PC-9 (cell line): ENCODE data around the gene LY86. TPM values are rescaled to one million over a fixed set of nuclear protein-coding genes. Genes with fewer than 3 reads are reported as not detected.
A peak's percentile ranks its signal among the peaks of the same experiment; 100 is the strongest.

Source experiments
- BruUV-seq: library from RNA; stranded (reverse); fragments of 400-500 nt; replicated peaks from 2 replicates; lab custom pipeline; 2021; lab: Mats Ljungman, UMichigan
- CTCF ChIA-PET: fragments of 300-600 bp; sonication (Branson Sonifier 250); formaldehyde crosslinking; loops from one replicate; lab custom pipeline; 2022; ENCODE audit warnings: antibody characterized with exemption; lab: Charles Lee
- POLR2A ChIA-PET: fragments of 300-600 bp; sonication (Branson Sonifier 250); formaldehyde crosslinking; loops from one replicate; lab custom pipeline; 2022; ENCODE audit warnings: antibody characterized with exemption; ENCODE audit not compliant: unreplicated experiment; lab: Charles Lee
- DNase-seq, 2 experiments: peaks; one replicate each; pipeline versions ENCODE4 v3.0.0 to v3.0.0-alpha.2; 2015 to 2022; ENCODE audit warnings: mixed read lengths in 1 of 2
- H2AFZ ChIP-seq: fragments of 200-600 bp; sonication (generic); 2 replicates; pipeline ENCODE4 v1.8.1; 2017; ENCODE audit warnings: antibody characterized with exemption
- H3F3A ChIP-seq: fragments of 200-600 bp; sonication (generic); 2 replicates; pipeline ENCODE4 v1.8.1; 2017; ENCODE audit warnings: antibody characterized with exemption, mild to moderate bottlenecking, low read depth; ENCODE audit not compliant: insufficient read depth
- H3K27ac ChIP-seq: fragments of 200-600 bp; sonication (generic); 2 replicates; pipeline ENCODE4 v1.6.1; 2016; ENCODE audit warnings: mixed run types
- H3K27me3 ChIP-seq: fragments of 200-600 bp; sonication (generic); 2 replicates; pipeline ENCODE4 v1.6.1; 2016; ENCODE audit warnings: low read depth, mixed run types; ENCODE audit not compliant: insufficient read depth
- H3K36me3 ChIP-seq: fragments of 200-600 bp; sonication (generic); 2 replicates; pipeline ENCODE4 v1.6.1; 2016; ENCODE audit warnings: low read depth, mixed run types
- H3K4me1 ChIP-seq: fragments of 200-600 bp; sonication (generic); replicated peaks from 2 replicates; pipeline ENCODE4 v1.6.1; 2016; ENCODE audit warnings: mixed run types; ENCODE audit not compliant: insufficient read depth
- H3K4me2 ChIP-seq: fragments of 200-600 bp; sonication (generic); 2 replicates; pipeline ENCODE4 v1.6.1; 2017; ENCODE audit warnings: mixed run types
- H3K4me3 ChIP-seq: fragments of 200-600 bp; sonication (generic); 2 replicates; pipeline ENCODE4 v1.6.1; 2016; ENCODE audit warnings: mixed run types
- H3K79me2 ChIP-seq: fragments of 200-600 bp; sonication (generic); 2 replicates; pipeline ENCODE4 v1.6.1; 2017; ENCODE audit warnings: low read depth, mixed run types
- H3K9me2 ChIP-seq: fragments of 200-600 bp; sonication (generic); 2 replicates; pipeline ENCODE4 v1.8.1; 2017; ENCODE audit warnings: mild to moderate bottlenecking; ENCODE audit not compliant: insufficient read depth
- H3K9me3 ChIP-seq: fragments of 200-600 bp; sonication (generic); 2 replicates; pipeline ENCODE4 v1.8.1; 2016; ENCODE audit warnings: low read depth; ENCODE audit not compliant: insufficient read depth
- H4K20me1 ChIP-seq: fragments of 200-600 bp; sonication (generic); 2 replicates; pipeline ENCODE4 v1.8.1; 2017; ENCODE audit not compliant: insufficient read depth
- EZH2 ChIP-seq: fragments of 200-600 bp; sonication (generic); IDR thresholded peaks from 2 replicates; pipeline ENCODE4 v1.8.0; 2017; ENCODE audit warnings: antibody characterized with exemption, low read depth
- intact Hi-C: fragments of 100-400 bp; cut with micrococcal nuclease; formaldehyde crosslinking; loops from one replicate; pipeline ENCODE4 v1.10.0; 2022; ENCODE audit not compliant: unreplicated experiment
- total RNA-seq: library from RNA; stranded (reverse); gene quantifications from 2 replicates; pipeline ENCODE4 v1.2.3, GENCODE V29; 2021
- TF ChIP-seq, protein P1 (sequence below): fragments of 200-600 bp; sonication (generic); conservative IDR thresholded peaks from 2 replicates; pipeline ENCODE4 v1.6.1; 2017; ENCODE audit warnings: mixed run types, antibody characterized with exemption, mild to moderate bottlenecking, moderate library complexity

Gene LY86
- total RNA-seq, 1 experiment from 2014 or later, result not detected

DNA sequence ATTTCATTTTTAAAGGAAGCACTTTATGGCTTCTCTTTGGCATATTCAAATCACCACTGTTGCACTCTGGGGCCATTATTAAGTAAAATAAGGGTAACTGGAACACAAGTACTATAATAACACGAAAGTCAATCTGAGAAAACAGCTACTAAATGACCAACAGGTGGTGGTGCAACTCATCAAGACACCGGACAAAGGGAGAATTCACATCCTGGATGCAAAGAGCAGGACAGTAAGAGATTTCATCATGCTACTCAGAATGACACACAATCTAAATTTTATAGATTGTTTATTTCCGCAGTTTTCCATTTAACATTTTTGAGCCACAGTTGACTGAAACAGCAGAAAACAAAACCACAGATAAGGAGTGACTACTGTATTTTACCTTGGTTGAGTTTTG lies 27.6 kb upstream of the LY86 start:
- Histone ChIP-seq H3K27ac (no peak overlapping the region), H3K4me2 (no peak overlapping the region), H3F3A (no peaks in the 10 kb centered on the region), H3K9me3 (no peaks in the 10 kb centered on the region), H3K36me3 (no peaks in the 10 kb centered on the region), H4K20me1 (no peaks in the 10 kb centered on the region), H3K9me2 (no peaks in the 10 kb centered on the region), H3K4me3 (no peak overlapping the region), H3K79me2 (no peaks in the 10 kb centered on the region), H2AFZ (no peak overlapping the region), H3K4me1 (no peaks in the 10 kb centered on the region), H3K27me3 (0 out of 2 replicates have a peak, but pooled peaks cover 2% of the 10 kb centered on the region)
- no TSS peak for BruUV-seq
- ChIA-PET CTCF (interaction anchor here (0.6 kb wide), 1 partner anchor 51 kb away, joined by 3 read pairs; no protein-coding TSS in a partner anchor), POLR2A (no interaction called here)
- DNase-seq, result peak in 1 of 2 experiments; percentile 53
- TF ChIP-seq EZH2, result no peak
- TF ChIP-seq, protein P1, sequence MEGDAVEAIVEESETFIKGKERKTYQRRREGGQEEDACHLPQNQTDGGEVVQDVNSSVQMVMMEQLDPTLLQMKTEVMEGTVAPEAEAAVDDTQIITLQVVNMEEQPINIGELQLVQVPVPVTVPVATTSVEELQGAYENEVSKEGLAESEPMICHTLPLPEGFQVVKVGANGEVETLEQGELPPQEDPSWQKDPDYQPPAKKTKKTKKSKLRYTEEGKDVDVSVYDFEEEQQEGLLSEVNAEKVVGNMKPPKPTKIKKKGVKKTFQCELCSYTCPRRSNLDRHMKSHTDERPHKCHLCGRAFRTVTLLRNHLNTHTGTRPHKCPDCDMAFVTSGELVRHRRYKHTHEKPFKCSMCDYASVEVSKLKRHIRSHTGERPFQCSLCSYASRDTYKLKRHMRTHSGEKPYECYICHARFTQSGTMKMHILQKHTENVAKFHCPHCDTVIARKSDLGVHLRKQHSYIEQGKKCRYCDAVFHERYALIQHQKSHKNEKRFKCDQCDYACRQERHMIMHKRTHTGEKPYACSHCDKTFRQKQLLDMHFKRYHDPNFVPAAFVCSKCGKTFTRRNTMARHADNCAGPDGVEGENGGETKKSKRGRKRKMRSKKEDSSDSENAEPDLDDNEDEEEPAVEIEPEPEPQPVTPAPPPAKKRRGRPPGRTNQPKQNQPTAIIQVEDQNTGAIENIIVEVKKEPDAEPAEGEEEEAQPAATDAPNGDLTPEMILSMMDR, result no peak
- intact Hi-C loops, result no loop called here

DNA sequence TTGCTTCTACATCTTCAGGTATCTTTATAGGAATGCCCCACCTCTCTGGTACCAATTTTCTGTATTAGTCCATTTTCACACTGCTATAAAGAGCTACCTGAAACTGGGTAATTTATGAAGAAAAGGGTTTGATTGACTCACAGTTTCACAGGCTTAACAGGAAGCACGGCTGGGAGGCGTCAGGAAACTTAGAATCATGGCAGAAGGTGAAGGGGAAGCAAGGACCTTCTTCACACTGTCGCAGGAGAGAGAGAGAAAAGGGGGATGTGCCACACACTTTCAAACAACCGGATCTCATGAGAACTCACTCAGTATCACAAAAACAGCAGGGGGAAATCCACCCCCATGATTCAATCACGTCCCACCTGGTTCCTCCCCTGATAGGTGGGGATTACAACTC lies 24.4 kb upstream of the LY86 start:
- Histone ChIP-seq H3F3A (no peaks in the 10 kb centered on the region), H3K36me3 (no peaks in the 10 kb centered on the region), H3K27me3 (peaks cover 2% of the 10 kb centered on the region; the same call in 1 of the 2 replicates), H3K27ac (no peak overlapping the region), H3K9me2 (no peaks in the 10 kb centered on the region), H3K9me3 (no peaks in the 10 kb centered on the region), H3K4me1 (no peaks in the 10 kb centered on the region), H3K4me3 (no peak overlapping the region), H3K79me2 (no peaks in the 10 kb centered on the region), H2AFZ (no peak overlapping the region), H4K20me1 (no peaks in the 10 kb centered on the region), H3K4me2 (no peak overlapping the region)
- DNase-seq, result no peak
- ChIA-PET CTCF (no interaction called here), POLR2A (no interaction called here)
- no peak for TF ChIP-seq EZH2
- TF ChIP-seq, protein P1, result no peak
- BruUV-seq, result no TSS peak
- intact Hi-C loops, result no loop called here

DNA sequence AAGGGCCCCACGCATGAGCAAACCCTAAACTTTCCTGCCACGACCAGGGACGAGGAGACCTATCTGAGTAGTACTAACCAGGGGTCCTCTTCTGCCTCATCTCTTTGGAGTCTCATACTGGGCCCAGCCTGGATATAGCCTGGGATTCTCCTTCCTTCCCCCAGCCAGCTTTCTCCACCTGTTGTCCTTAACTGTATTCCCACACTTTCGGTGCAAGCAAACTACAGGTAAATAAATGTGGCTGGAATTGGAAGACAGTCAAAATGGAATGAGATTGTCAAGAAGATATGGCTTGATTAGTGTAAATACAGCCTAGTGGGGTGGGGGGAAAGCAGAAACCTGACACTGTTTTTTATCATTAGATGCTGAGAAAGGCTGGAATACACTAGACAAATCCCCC lies 23.5 kb upstream of the LY86 start:
- no peak overlapping the region for H2AFZ ChIP-seq
- no peaks in the 10 kb centered on the region for H3K9me2 ChIP-seq
- no peaks in the 10 kb centered on the region for H3K79me2 ChIP-seq
- ChIA-PET POLR2A (no interaction called here), CTCF (no interaction called here)
- H3K9me3 ChIP-seq, result no peaks in the 10 kb centered on the region
- DNase-seq, result no peak
- H3K4me3 ChIP-seq, result no peak overlapping the region
- no peaks in the 10 kb centered on the region for H3K36me3 ChIP-seq
- TF ChIP-seq, protein P1, result no peak
- TF ChIP-seq EZH2, result no peak
- no peaks in the 10 kb centered on the region for H4K20me1 ChIP-seq
- H3F3A ChIP-seq, result no peaks in the 10 kb centered on the region
- no peak overlapping the region for H3K27ac ChIP-seq
- H3K4me2 ChIP-seq, result no peak overlapping the region
- H3K27me3 ChIP-seq, result no peaks in the 10 kb centered on the region; the same call in 1 of the 2 replicates
- intact Hi-C loops, result no loop called here
- no peaks in the 10 kb centered on the region for H3K4me1 ChIP-seq
- no TSS peak for BruUV-seq
